ENCODE data around the gene CROCC.

- TF ChIP-seq POLR2AphosphoS5 (IDR thresholded peaks at IDR 0.05; ENCODE audit: low read depth, low read length) (no peak), TAF1 (IDR thresholded peaks at IDR 0.05; ENCODE audit: borderline replicate concordance, insufficient read depth, low read length) (no peak), SIN3A (IDR thresholded peaks at IDR 0.05; ENCODE audit: borderline replicate concordance, insufficient read depth, low read length) (no peak), FOXP2 (optimal IDR thresholded peaks at IDR 0.05; ENCODE audit: borderline replicate concordance, extremely low read depth, extremely low read length, insufficient read depth) (no peak), REST (IDR thresholded peaks at IDR 0.05; ENCODE audit: insufficient read depth in 1 of 2, low read depth in 2 of 2, low read length in 2 of 2) (no peak)
Observed at GRCh38 chr1:16955186-16955585, 33.5 kb downstream of the CROCC start.

Data from PFSK-1 (cell line).